ENCODE data around the gene LRMDA.

- TF ChIP-seq CTCF (IDR thresholded peaks at IDR 0.05) (no peak), POLR2A (IDR thresholded peaks at IDR 0.05) (no peak)
Observed at GRCh38 chr10:75414527-75414926, 16.9 kb upstream of the LRMDA start.

All from body of pancreas (tissue), 4 donors.